ENCODE data around the gene CYTH2. TPM values are rescaled to one million over a fixed set of nuclear protein-coding genes. Genes with fewer than 3 reads are reported as not detected.

CYTH2 gene
- total RNA-seq, 1 donor from 2014 or later = 50.3 TPM

DNA sequence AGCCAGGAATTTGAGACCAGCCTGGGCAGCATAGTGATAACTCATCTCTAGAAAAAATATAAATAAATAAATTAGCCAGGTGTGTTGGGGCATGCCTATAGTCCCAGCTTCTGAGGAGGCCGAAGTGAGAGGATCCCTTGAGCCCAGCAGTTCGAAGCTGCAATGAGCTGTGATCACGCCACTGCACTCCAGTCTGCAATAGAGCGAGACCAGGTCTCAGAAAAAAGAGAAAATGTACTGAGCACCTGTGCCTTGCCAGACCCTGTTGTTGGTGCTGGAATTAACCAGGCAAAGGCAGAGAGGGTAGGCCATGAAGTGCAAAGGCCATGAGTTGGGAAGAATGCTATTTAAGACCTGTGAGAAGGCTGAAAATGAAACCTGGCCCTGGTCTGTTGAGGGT, 2.7 kb downstream of the CYTH2 start:
- Histone ChIP-seq H3K4me1 (peaks cover 22% of the 10 kb centered on the region), H3K4me2 (no peak overlapping the region), H3K27ac (no peak overlapping the region), H3K4me3 (no peak overlapping the region), H4K20me1 (ENCODE audit: low read depth) (peaks cover 55% of the 10 kb centered on the region), H3F3A (ENCODE audit: low read depth) (peaks cover 31% of the 10 kb centered on the region), H3K9ac (no peak overlapping the region), H3K79me2 (ENCODE audit: low read depth) (peaks cover 29% of the 10 kb centered on the region), H2AFZ (replicated peaks) (no peak overlapping the region), H3K27me3 (no peaks in the 10 kb centered on the region), H3K9me3 (ENCODE audit: low read depth) (no peaks in the 10 kb centered on the region), H3K36me3 (peaks cover 4% of the 10 kb centered on the region)
- peaks cover 20% of the 10 kb centered on the region for H3K27me3 Mint-ChIP-seq (ENCODE audit: insufficient read depth, low read depth)
- peak overlapping the region; percentile 97 for H3K4me3 Mint-ChIP-seq
- DNase-seq (ENCODE audit: low spot score) = no peak
- peaks cover 32% of the 10 kb centered on the region for H3K36me3 Mint-ChIP-seq
- peaks cover 32% of the 10 kb centered on the region for H3K4me1 Mint-ChIP-seq
- H3K27ac Mint-ChIP-seq = no peak overlapping the region
- TF ChIP-seq, protein P1, sequence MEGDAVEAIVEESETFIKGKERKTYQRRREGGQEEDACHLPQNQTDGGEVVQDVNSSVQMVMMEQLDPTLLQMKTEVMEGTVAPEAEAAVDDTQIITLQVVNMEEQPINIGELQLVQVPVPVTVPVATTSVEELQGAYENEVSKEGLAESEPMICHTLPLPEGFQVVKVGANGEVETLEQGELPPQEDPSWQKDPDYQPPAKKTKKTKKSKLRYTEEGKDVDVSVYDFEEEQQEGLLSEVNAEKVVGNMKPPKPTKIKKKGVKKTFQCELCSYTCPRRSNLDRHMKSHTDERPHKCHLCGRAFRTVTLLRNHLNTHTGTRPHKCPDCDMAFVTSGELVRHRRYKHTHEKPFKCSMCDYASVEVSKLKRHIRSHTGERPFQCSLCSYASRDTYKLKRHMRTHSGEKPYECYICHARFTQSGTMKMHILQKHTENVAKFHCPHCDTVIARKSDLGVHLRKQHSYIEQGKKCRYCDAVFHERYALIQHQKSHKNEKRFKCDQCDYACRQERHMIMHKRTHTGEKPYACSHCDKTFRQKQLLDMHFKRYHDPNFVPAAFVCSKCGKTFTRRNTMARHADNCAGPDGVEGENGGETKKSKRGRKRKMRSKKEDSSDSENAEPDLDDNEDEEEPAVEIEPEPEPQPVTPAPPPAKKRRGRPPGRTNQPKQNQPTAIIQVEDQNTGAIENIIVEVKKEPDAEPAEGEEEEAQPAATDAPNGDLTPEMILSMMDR (IDR thresholded peaks at IDR 0.05) = no peak
- TF ChIP-seq EZH2 (IDR thresholded peaks at IDR 0.05) (no peak), EZH2phosphoT487 (IDR thresholded peaks at IDR 0.05) (no peak)
- no peaks in the 10 kb centered on the region for H3K9me3 Mint-ChIP-seq

- H3K4me1 Mint-ChIP-seq = peaks cover 21% of the 10 kb centered on the region
- no peak overlapping the region for H3K4me2 ChIP-seq
- no peak overlapping the region for H3K4me3 Mint-ChIP-seq
- no peak for DNase-seq (ENCODE audit: low spot score)
- no peaks in the 10 kb centered on the region for H3K9me3 ChIP-seq (ENCODE audit: low read depth)
- H3K27me3 ChIP-seq = no peaks in the 10 kb centered on the region
- peaks cover 29% of the 10 kb centered on the region for H3K79me2 ChIP-seq (ENCODE audit: low read depth)
- H3K27ac ChIP-seq = no peak overlapping the region
- H3K36me3 Mint-ChIP-seq = peaks cover 34% of the 10 kb centered on the region
- no peak overlapping the region for H3K27ac Mint-ChIP-seq
- TF ChIP-seq, protein P1 (IDR thresholded peaks at IDR 0.05) = no peak
- TF ChIP-seq EZH2phosphoT487 (IDR thresholded peaks at IDR 0.05) (no peak), EZH2 (IDR thresholded peaks at IDR 0.05) (no peak)
- H3K4me3 ChIP-seq = no peak overlapping the region
- peaks cover 63% of the 10 kb centered on the region for H4K20me1 ChIP-seq (ENCODE audit: low read depth)
- H3K36me3 ChIP-seq = peaks cover 4% of the 10 kb centered on the region
- H3F3A ChIP-seq (ENCODE audit: low read depth) = peaks cover 18% of the 10 kb centered on the region
- no peak overlapping the region for H3K9ac ChIP-seq
- H2AFZ ChIP-seq (replicated peaks) = no peak overlapping the region
- peaks cover 8% of the 10 kb centered on the region for H3K4me1 ChIP-seq
- no peaks in the 10 kb centered on the region for H3K9me3 Mint-ChIP-seq
- peaks cover 20% of the 10 kb centered on the region for H3K27me3 Mint-ChIP-seq (ENCODE audit: insufficient read depth, low read depth)
These were observed 4.2 kb downstream of the CYTH2 start for GRCh38 chr19:48473161-48473966.

- TF ChIP-seq, protein P1 (IDR thresholded peaks at IDR 0.05) = no peak
- TF ChIP-seq EZH2phosphoT487 (IDR thresholded peaks at IDR 0.05) = no peak
- no peak for TF ChIP-seq EZH2 (IDR thresholded peaks at IDR 0.05)
- Mint-ChIP-seq H3K27me3 (ENCODE audit: insufficient read depth, low read depth) (peaks cover 18% of the 10 kb centered on the region), H3K9me3 (no peaks in the 10 kb centered on the region), H3K27ac (no peak overlapping the region), H3K36me3 (peaks cover 35% of the 10 kb centered on the region), H3K4me1 (peaks cover 17% of the 10 kb centered on the region), H3K4me3 (peak overlapping the region; percentile 3)
- Histone ChIP-seq H3K27me3 (no peaks in the 10 kb centered on the region), H4K20me1 (ENCODE audit: low read depth) (peaks cover 65% of the 10 kb centered on the region), H3K9me3 (ENCODE audit: low read depth) (no peaks in the 10 kb centered on the region), H3K4me1 (peaks cover 7% of the 10 kb centered on the region), H3K79me2 (ENCODE audit: low read depth) (peaks cover 29% of the 10 kb centered on the region), H3K36me3 (peaks cover 4% of the 10 kb centered on the region), H2AFZ (replicated peaks) (no peak overlapping the region), H3K9ac (no peak overlapping the region), H3K4me3 (no peak overlapping the region), H3K27ac (no peak overlapping the region), H3K4me2 (no peak overlapping the region), H3F3A (ENCODE audit: low read depth) (peaks cover 15% of the 10 kb centered on the region)
- no peak for DNase-seq (ENCODE audit: low spot score)
These were observed 5.0 kb downstream of the CYTH2 start for GRCh38 chr19:48474084-48474592.
